ENCODE data around the gene PCID2. TPM values are rescaled to one million over a fixed set of nuclear protein-coding genes. Genes with fewer than 3 reads are reported as not detected.

The PCID2 gene
- total and polyA plus RNA-seq, 8 donors: 25.9 to 81.7 (median 40.9) TPM

- Histone ChIP-seq H3K9me3 (no peaks in the 10 kb centered on the region), H3K27ac (no peak overlapping the region), H3K4me3 (no peak overlapping the region), H3K36me3 (no peaks in the 10 kb centered on the region), H3K27me3 (peaks cover 0 to 16% (median 7%) of the 10 kb centered on the region in 3 donors), H3K4me1 (peaks cover 15 to 26% (median 20%) of the 10 kb centered on the region in 4 donors)
- intact Hi-C loops (cut with DNase I; ENCODE audit: low total_unique reads): no loop called here
- no peak for DNase-seq
- TF ChIP-seq POLR2AphosphoS5 (IDR thresholded peaks at IDR 0.05) (no peak), EP300 (IDR thresholded peaks at IDR 0.05) (no peak), CTCF (IDR thresholded peaks at IDR 0.05) (no peak), POLR2A (IDR thresholded peaks at IDR 0.05) (no peak)
- 82 to 93% (median 90%) methylated on average over 28 to 31 of the region's 31 CpGs for WGBS, 5 donors
Measured at GRCh38 chr13:113150550-113151365, 57.7 kb downstream of the PCID2 start.

GRCh38 chr13:113149711-113150549 lies 58.5 kb downstream of the PCID2 start:
- Histone ChIP-seq H3K36me3 (no peaks in the 10 kb centered on the region), H3K4me3 (no peak overlapping the region), H3K27ac (no peak overlapping the region), H3K27me3 (peaks cover 0 to 16% (median 7%) of the 10 kb centered on the region in 3 donors), H3K4me1 (peaks cover 15 to 26% (median 20%) of the 10 kb centered on the region in 4 donors), H3K9me3 (no peaks in the 10 kb centered on the region)
- TF ChIP-seq CTCF (IDR thresholded peaks at IDR 0.05) (no peak), EP300 (IDR thresholded peaks at IDR 0.05) (no peak), POLR2AphosphoS5 (IDR thresholded peaks at IDR 0.05) (no peak), POLR2A (IDR thresholded peaks at IDR 0.05) (no peak)
- DNase-seq: no peak
- intact Hi-C loops (cut with DNase I; ENCODE audit: low total_unique reads): no loop called here
- WGBS, 5 donors: 87 to 90% (median 88%) methylated on average over 23 to 26 of the region's 26 CpGs

GRCh38 chr13:113148940-113149503 lies 59.4 kb downstream of the PCID2 start:
- WGBS, 5 donors: 94 to 96% (median 95%) methylated on average over 23 to 38 of the region's 38 CpGs
- intact Hi-C loops (cut with DNase I; ENCODE audit: low total_unique reads): no loop called here

More at GRCh38 chr13:113148940-113149503, 59.4 kb downstream of the PCID2 start:
- TF ChIP-seq POLR2AphosphoS5 (IDR thresholded peaks at IDR 0.05) (no peak), POLR2A (IDR thresholded peaks at IDR 0.05) (no peak), CTCF (IDR thresholded peaks at IDR 0.05) (no peak), EP300 (IDR thresholded peaks at IDR 0.05) (no peak)
- DNase-seq: no peak
- Histone ChIP-seq H3K9me3 (no peaks in the 10 kb centered on the region), H3K27me3 (peaks cover 0 to 16% (median 7%) of the 10 kb centered on the region in 3 donors), H3K36me3 (peaks cover 0 to 4% (median 0%) of the 10 kb centered on the region in 4 donors), H3K4me3 (no peak overlapping the region), H3K4me1 (peaks cover 11 to 20% (median 17%) of the 10 kb centered on the region in 4 donors), H3K27ac (no peak overlapping the region)

All from stomach (tissue), 9 donors.